ENCODE measurements around the gene PHF1.

DNA sequence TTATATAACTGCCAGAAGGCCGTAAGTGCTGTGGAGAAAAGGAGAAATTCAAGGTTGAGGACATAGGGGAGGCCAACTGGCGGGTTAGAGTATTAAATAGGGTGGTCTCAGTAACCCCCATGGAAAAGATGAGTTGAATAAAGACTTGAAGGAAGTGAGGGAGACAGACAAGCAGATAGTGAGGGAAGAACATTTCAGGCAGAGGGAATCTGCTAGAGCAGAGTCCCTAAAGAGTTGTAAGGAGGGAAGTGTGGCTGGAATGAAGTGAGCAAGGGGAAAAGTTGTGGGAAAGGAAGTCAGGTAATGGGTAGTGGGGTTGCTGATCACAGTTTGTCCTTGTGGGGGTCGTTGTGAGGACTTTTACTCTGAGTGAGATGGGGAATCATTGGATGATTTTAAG is 17.8 kb upstream of the PHF1 start:
- TF ChIP-seq, protein P1, sequence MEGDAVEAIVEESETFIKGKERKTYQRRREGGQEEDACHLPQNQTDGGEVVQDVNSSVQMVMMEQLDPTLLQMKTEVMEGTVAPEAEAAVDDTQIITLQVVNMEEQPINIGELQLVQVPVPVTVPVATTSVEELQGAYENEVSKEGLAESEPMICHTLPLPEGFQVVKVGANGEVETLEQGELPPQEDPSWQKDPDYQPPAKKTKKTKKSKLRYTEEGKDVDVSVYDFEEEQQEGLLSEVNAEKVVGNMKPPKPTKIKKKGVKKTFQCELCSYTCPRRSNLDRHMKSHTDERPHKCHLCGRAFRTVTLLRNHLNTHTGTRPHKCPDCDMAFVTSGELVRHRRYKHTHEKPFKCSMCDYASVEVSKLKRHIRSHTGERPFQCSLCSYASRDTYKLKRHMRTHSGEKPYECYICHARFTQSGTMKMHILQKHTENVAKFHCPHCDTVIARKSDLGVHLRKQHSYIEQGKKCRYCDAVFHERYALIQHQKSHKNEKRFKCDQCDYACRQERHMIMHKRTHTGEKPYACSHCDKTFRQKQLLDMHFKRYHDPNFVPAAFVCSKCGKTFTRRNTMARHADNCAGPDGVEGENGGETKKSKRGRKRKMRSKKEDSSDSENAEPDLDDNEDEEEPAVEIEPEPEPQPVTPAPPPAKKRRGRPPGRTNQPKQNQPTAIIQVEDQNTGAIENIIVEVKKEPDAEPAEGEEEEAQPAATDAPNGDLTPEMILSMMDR (conservative IDR thresholded peaks at IDR 0.05; ENCODE audit: low read depth, low read length): no peak
- TF ChIP-seq BHLHE40 (IDR thresholded peaks at IDR 0.05; ENCODE audit: low read depth, low read length) (no peak), RCOR1 (IDR thresholded peaks at IDR 0.05; ENCODE audit: insufficient replicate concordance, low read length) (no peak), RAD21 (IDR thresholded peaks at IDR 0.05; ENCODE audit: low read length) (no peak), RFX5 (IDR thresholded peaks at IDR 0.05; ENCODE audit: low read depth, low read length) (no peak), MAFK (IDR thresholded peaks at IDR 0.05; ENCODE audit: low read depth, low read length) (no peak), POLR2A (IDR thresholded peaks at IDR 0.05; ENCODE audit: low read depth, low read length) (no peak)
- TF ChIP-seq, protein P2, sequence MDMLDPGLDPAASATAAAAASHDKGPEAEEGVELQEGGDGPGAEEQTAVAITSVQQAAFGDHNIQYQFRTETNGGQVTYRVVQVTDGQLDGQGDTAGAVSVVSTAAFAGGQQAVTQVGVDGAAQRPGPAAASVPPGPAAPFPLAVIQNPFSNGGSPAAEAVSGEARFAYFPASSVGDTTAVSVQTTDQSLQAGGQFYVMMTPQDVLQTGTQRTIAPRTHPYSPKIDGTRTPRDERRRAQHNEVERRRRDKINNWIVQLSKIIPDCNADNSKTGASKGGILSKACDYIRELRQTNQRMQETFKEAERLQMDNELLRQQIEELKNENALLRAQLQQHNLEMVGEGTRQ (IDR thresholded peaks at IDR 0.05; ENCODE audit: low read depth, low read length): no peak
